DND-41 (cell line): ENCODE measurements around the gene OR2A25.

Experiments used
- ATAC-seq: fragments of 200-7000 bp; cut with Tn5 transposase; 3 replicates; pipeline ENCODE4 v1.9.1; 2021; ENCODE audit warnings: low read depth; ENCODE audit not compliant: insufficient read depth
- DNase-seq: peaks from one replicate; pipeline ENCODE4 v3.0.0-alpha.2; 2020
- H2AFZ ChIP-seq: 2 replicates; pipeline ENCODE4 v1.6.0; 2012; ENCODE audit warnings: low read depth, low read length
- H3K27ac ChIP-seq: 2 replicates; pipeline ENCODE4 v1.5.1; 2012; ENCODE audit warnings: low read length, inconsistent platforms
- H3K27me3 ChIP-seq: fragments of 200-600 bp; sonication (generic); 2 replicates; pipeline ENCODE4 v1.6.0; 2012; ENCODE audit warnings: low read length, mild to moderate bottlenecking, inconsistent platforms; ENCODE audit not compliant: insufficient read depth, poor library complexity
- H3K36me3 ChIP-seq: 2 replicates; pipeline ENCODE4 v1.5.1; 2012; ENCODE audit warnings: low read length, inconsistent platforms; ENCODE audit not compliant: insufficient read depth
- H3K4me1 ChIP-seq: 2 replicates; pipeline ENCODE4 v1.5.1; 2012; ENCODE audit warnings: mild to moderate bottlenecking, low read length; ENCODE audit not compliant: insufficient read depth
- H3K4me2 ChIP-seq: 2 replicates; pipeline ENCODE4 v1.6.0; 2012; ENCODE audit warnings: mild to moderate bottlenecking, moderate library complexity, low read length, inconsistent platforms; ENCODE audit not compliant: insufficient read depth
- H3K4me3 ChIP-seq, 2 experiments: fragments of 200-600 bp in 1 of 2; shearing (Covaris generic) in 1 of 2; 2 replicates each; pipeline ENCODE4 v1.5.1; 2012 to 2016; ENCODE audit warnings: inconsistent platforms in 2 of 2, low read length in 2 of 2, mild to moderate bottlenecking in 2 of 2, low read depth in 1 of 2, moderate library complexity in 1 of 2
- H3K79me2 ChIP-seq: 2 replicates; pipeline ENCODE4 v1.6.0; 2012; ENCODE audit warnings: low read length, inconsistent platforms; ENCODE audit not compliant: insufficient read depth
- H3K9ac ChIP-seq: 2 replicates; pipeline ENCODE4 v1.6.0; 2012; ENCODE audit warnings: low read depth, mild to moderate bottlenecking, inconsistent platforms, low read length, moderate library complexity
- H3K9me3 ChIP-seq: 2 replicates; pipeline ENCODE4 v1.5.1; 2012; ENCODE audit warnings: low read length, moderate library complexity, mild to moderate bottlenecking, inconsistent platforms; ENCODE audit not compliant: insufficient read depth, severe bottlenecking
- H4K20me1 ChIP-seq: 2 replicates; pipeline ENCODE4 v1.6.0; 2012; ENCODE audit warnings: low read length; ENCODE audit not compliant: insufficient read depth
- EZH2 ChIP-seq: IDR thresholded peaks from 3 replicates; pipeline ENCODE4 v1.6.1; 2012; ENCODE audit warnings: borderline replicate concordance, low read depth, mild to moderate bottlenecking, moderate library complexity, low read length, inconsistent platforms; ENCODE audit not compliant: severe bottlenecking
- TF ChIP-seq, protein P1 (sequence below): IDR thresholded peaks from 2 replicates; pipeline ENCODE4 v1.5.1; 2012; ENCODE audit warnings: borderline replicate concordance, low read length, moderate library complexity, mild to moderate bottlenecking; ENCODE audit not compliant: poor library complexity, severe bottlenecking; ENCODE audit errors: extremely low read depth

Gene OR2A25

DNA sequence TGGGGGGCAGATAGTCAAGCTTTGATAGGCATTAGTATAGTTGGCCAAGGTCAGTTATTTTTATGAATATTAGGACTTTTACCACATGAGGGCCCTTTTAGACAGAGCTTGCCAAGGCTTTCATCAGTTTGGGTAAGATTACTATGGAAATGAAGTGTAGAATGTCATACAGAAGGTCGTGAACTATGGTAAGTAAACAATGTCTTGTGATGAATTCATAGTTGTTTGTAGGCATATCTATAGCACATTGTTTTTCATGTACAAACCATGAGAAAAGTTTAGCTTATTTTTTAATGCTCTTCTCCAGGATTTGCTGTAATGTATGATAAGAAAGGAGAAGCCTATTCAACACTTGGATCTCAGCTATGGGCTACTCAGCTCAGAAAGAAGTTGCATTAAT is 44.0 kb downstream of the OR2A25 start:
- ATAC-seq (no peak), DNase-seq (no peak)
- Histone ChIP-seq H3K27ac (no peak overlapping the region), H3K36me3 (no peaks in the 10 kb centered on the region), H3K4me1 (no peaks in the 10 kb centered on the region), H3K79me2 (no peaks in the 10 kb centered on the region), H4K20me1 (no peaks in the 10 kb centered on the region), H2AFZ (no peak overlapping the region), H3K27me3 (no peaks in the 10 kb centered on the region), H3K4me3 (no peak overlapping the region), H3K4me2 (no peak overlapping the region), H3K9me3 (no peaks in the 10 kb centered on the region), H3K9ac (no peak overlapping the region)
- no peak for TF ChIP-seq EZH2
- TF ChIP-seq, protein P1, sequence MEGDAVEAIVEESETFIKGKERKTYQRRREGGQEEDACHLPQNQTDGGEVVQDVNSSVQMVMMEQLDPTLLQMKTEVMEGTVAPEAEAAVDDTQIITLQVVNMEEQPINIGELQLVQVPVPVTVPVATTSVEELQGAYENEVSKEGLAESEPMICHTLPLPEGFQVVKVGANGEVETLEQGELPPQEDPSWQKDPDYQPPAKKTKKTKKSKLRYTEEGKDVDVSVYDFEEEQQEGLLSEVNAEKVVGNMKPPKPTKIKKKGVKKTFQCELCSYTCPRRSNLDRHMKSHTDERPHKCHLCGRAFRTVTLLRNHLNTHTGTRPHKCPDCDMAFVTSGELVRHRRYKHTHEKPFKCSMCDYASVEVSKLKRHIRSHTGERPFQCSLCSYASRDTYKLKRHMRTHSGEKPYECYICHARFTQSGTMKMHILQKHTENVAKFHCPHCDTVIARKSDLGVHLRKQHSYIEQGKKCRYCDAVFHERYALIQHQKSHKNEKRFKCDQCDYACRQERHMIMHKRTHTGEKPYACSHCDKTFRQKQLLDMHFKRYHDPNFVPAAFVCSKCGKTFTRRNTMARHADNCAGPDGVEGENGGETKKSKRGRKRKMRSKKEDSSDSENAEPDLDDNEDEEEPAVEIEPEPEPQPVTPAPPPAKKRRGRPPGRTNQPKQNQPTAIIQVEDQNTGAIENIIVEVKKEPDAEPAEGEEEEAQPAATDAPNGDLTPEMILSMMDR, result no peak

DNA sequence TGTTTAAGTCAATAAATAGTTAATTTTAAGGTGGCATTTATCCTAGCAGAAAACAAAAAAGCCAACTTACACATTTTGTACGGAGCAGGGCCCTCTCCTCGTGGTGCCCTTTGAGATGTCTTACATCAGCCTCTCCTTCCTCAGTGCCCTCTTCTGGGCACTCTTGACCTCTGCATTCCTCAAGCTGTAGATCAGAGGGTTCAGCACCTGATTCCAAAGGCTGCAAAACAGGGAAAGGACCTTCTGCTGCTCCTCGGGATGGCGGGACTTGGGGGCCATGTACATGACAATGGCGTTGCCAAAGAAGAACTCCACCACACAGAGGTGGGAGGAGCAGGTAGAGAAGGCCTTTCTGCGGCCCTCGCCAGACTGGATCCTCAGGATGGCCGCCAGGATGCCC is 48.7 kb downstream of the OR2A25 start:
- Histone ChIP-seq H4K20me1 (no peaks in the 10 kb centered on the region), H3K4me1 (no peaks in the 10 kb centered on the region), H2AFZ (no peak overlapping the region), H3K4me3 (no peak overlapping the region), H3K9me3 (no peaks in the 10 kb centered on the region), H3K4me2 (no peak overlapping the region), H3K36me3 (no peaks in the 10 kb centered on the region), H3K79me2 (no peaks in the 10 kb centered on the region), H3K9ac (no peak overlapping the region), H3K27me3 (no peaks in the 10 kb centered on the region), H3K27ac (no peak overlapping the region)
- TF ChIP-seq EZH2, result no peak
- TF ChIP-seq, protein P1, result no peak
- DNase-seq (no peak), ATAC-seq (no peak)

DNA sequence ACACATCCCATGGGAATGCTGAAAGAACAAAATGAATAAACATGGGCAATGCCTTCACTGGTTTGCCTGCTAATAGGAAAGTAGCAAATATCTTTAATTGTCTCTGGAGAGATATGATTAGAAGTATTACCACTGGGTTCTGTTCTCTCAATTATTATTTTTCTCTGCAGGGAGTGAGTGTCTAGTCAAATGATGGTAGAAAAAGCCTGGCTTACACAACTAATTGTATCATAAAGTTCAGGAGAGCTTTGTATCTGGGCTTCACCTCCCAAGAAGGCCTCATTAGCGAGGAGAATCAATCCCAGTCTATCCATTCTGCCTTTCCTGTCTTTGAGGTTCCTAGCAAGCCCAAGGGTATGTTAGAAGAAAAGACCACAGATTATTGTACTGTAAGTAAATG is 53.3 kb downstream of the OR2A25 start, which contains the start of gene OR2A14:
OR2A14 (plus strand) TSS at position 301 of the 400 bp plus-strand sequence. CDS start 5,937 bp downstream, outside the sequence.
- peaks cover 2% of the 10 kb centered on the region for H3K27me3 ChIP-seq
- TF ChIP-seq, protein P1, result no peak
- no peak for TF ChIP-seq EZH2
- ATAC-seq, result no peak

More for the DNA sequence above, 53.3 kb downstream of the OR2A25 start, which contains the start of gene OR2A14:
- DNase-seq, result no peak
- Histone ChIP-seq H3K79me2 (no peaks in the 10 kb centered on the region), H3K27ac (no peak within 1 kb of the TSS), H3K4me2 (no peak within 1 kb of the TSS), H3K9ac (no peak within 1 kb of the TSS), H3K4me3 (no peak within 1 kb of the TSS), H3K36me3 (no peaks in the 10 kb centered on the region), H3K4me1 (no peaks in the 10 kb centered on the region), H2AFZ (no peak within 1 kb of the TSS), H4K20me1 (no peaks in the 10 kb centered on the region), H3K9me3 (no peaks in the 10 kb centered on the region)
